ENCODE results near the gene PLEKHO1. TPM values are rescaled to one million over a fixed set of nuclear protein-coding genes. Genes with fewer than 3 reads are reported as not detected.

PLEKHO1 gene
- total RNA-seq, 1 donor from 2014 or later: 41.6 TPM

DNA sequence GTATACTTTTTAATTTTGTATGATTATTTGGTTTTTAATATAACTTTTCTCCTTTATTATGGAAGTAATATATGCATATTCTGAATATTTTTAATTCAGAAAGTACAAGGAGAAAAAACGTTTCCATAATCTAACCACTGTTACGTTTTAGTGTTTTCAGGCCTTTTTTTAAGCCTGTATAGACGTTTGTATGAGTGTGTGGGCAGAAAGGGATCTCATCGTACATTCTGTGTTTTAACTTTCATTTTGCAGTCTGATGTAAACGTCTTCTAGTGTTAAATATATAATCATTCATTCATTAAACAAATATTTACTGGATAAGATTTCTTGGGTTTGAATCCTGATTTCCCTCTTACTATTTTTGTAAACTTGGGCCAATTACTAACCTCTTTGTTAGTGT, 38.0 kb upstream of the PLEKHO1 start:
- Histone ChIP-seq H3K4me1 (peaks cover 11% of the 10 kb centered on the region), H3K9me3 (peaks cover 6% of the 10 kb centered on the region), H3K27me3 (ENCODE audit: low read depth) (no peaks in the 10 kb centered on the region), H3K36me3 (peaks cover 8% of the 10 kb centered on the region), H3K27ac (no peak overlapping the region), H3K4me3 (no peak overlapping the region)
- DNase-seq: no peak
- intact Hi-C loops (cut with DNase I): no loop called here
- no peak for ATAC-seq
- TF ChIP-seq, protein P1, sequence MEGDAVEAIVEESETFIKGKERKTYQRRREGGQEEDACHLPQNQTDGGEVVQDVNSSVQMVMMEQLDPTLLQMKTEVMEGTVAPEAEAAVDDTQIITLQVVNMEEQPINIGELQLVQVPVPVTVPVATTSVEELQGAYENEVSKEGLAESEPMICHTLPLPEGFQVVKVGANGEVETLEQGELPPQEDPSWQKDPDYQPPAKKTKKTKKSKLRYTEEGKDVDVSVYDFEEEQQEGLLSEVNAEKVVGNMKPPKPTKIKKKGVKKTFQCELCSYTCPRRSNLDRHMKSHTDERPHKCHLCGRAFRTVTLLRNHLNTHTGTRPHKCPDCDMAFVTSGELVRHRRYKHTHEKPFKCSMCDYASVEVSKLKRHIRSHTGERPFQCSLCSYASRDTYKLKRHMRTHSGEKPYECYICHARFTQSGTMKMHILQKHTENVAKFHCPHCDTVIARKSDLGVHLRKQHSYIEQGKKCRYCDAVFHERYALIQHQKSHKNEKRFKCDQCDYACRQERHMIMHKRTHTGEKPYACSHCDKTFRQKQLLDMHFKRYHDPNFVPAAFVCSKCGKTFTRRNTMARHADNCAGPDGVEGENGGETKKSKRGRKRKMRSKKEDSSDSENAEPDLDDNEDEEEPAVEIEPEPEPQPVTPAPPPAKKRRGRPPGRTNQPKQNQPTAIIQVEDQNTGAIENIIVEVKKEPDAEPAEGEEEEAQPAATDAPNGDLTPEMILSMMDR (IDR thresholded peaks at IDR 0.05): no peak

DNA sequence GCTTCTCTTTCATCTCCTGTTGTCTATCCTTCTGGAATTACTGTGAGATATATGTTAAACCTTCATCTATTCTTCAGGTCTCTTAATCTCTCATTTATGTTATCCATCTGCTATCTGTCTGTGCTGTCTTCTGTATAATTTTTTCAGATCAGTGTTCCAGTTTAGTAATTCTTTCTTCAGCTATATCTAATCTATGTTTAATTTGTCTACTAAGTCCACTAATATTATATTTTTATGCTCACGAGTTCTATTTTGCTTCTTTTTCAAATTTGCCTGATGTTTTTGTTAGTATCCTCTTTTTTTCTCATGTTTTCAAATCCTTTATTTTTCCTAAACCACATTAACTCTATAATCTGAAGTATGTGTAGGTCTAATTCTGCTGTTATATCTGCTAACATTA, 34.6 kb upstream of the PLEKHO1 start:
- H3K4me1 ChIP-seq: peaks cover 5% of the 10 kb centered on the region
- no peaks in the 10 kb centered on the region for H3K27me3 ChIP-seq (ENCODE audit: low read depth)
- H3K36me3 ChIP-seq: peaks cover 8% of the 10 kb centered on the region
- H3K27ac ChIP-seq: no peak overlapping the region
- H3K9me3 ChIP-seq: peaks cover 6% of the 10 kb centered on the region
- TF ChIP-seq, protein P1 (IDR thresholded peaks at IDR 0.05): no peak
- no peak for DNase-seq
- no peak for ATAC-seq
- intact Hi-C loops (cut with DNase I): no loop called here
- H3K4me3 ChIP-seq: no peak overlapping the region

DNA sequence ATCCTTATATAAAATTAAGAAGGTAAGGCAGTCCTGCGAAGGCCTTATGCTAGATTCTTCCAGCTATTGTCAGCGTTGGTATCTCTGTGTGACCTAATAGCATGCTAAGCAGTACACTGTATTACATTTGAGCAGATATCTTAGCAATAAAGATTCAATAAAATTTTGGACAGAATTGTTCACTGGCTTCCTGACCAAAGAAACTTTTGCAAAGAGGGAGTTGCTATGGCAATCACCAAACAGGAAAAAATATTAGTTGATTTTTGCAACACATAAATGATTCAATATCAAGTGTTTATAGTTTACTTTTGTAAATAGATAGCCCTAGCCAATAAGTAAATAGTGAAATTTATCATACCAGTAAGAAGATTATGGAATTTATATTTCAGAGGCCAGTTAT, 31.0 kb upstream of the PLEKHO1 start:
- Histone ChIP-seq H3K4me3 (no peak overlapping the region), H3K27me3 (ENCODE audit: low read depth) (no peaks in the 10 kb centered on the region), H3K36me3 (no peaks in the 10 kb centered on the region), H3K4me1 (no peaks in the 10 kb centered on the region), H3K27ac (no peak overlapping the region), H3K9me3 (peaks cover 6% of the 10 kb centered on the region)
- intact Hi-C loops (cut with DNase I): no loop called here
- DNase-seq (no peak), ATAC-seq (no peak)
- TF ChIP-seq, protein P1 (IDR thresholded peaks at IDR 0.05): no peak

DNA sequence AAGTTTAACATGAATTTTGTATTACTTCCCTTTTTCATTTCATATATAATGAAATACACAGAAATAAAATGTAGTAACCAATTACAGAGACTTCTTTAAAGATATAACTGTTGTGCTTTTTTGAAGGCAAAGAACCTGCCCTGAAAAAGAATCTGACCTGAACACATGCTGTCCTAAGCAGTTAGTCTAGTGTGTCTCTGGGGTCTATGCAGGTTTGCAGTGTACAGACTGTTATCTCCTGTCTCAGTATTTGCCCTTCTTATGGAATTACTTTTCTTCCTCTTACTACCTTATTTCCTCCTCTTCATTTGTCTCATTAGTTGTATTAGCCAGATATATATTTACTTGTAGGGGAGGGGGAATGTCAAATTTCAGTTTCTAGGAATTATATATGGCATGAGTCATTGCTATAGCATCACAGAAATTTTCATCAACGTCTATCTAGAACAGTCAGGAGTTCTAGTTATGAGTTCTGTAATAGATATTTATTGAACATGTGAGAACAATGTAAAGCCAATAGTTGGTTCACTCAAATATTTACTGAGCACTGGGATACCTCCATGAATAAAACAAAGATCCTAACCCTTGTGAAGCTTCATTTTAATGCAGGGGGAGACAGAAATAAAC, 28.4 kb upstream of the PLEKHO1 start:
- DNase-seq (no peak), ATAC-seq (no peak)
- Histone ChIP-seq H3K4me3 (no peak overlapping the region), H3K36me3 (no peaks in the 10 kb centered on the region), H3K9me3 (no peaks in the 10 kb centered on the region), H3K27me3 (ENCODE audit: low read depth) (no peaks in the 10 kb centered on the region), H3K4me1 (no peaks in the 10 kb centered on the region), H3K27ac (no peak overlapping the region)
- intact Hi-C loops (cut with DNase I): no loop called here
- TF ChIP-seq, protein P1 (IDR thresholded peaks at IDR 0.05): no peak

DNA sequence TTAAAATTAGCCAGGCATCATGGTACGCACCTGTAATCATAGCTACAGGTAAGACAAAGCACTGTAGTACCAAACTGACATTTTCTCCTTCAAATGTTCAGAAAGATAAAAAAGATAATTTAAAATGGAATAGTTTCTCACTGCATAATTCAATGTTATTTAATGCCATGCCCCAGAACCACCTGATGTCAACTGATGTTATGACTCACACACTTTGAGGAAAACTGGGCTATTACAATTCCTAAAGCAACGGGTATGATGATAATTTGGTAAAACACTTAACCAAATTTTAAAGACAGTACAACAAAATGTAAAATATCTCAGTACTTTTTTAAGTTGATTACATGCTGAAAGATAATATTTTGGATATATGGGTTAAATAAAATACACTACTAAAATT, 22.9 kb upstream of the PLEKHO1 start:
- ATAC-seq (no peak), DNase-seq (no peak)
- Histone ChIP-seq H3K4me3 (no peak overlapping the region), H3K27ac (no peak overlapping the region), H3K9me3 (no peaks in the 10 kb centered on the region), H3K4me1 (no peaks in the 10 kb centered on the region), H3K27me3 (ENCODE audit: low read depth) (no peaks in the 10 kb centered on the region), H3K36me3 (no peaks in the 10 kb centered on the region)
- intact Hi-C loops (cut with DNase I): no loop called here
- TF ChIP-seq, protein P1 (IDR thresholded peaks at IDR 0.05): no peak
